Measurements from ENCODE around the gene ENOSF1. TPM values are rescaled to one million over a fixed set of nuclear protein-coding genes. Genes with fewer than 3 reads are reported as not detected.

Gene ENOSF1
- total RNA-seq, 4 donors from 2014 or later: 57.5 to 192 (median 101) TPM

GRCh38 chr18:654601-655000 lies 57.8 kb downstream of the ENOSF1 start:
- TF ChIP-seq POLR2A (IDR thresholded peaks at IDR 0.05) (no peak), CTCF (IDR thresholded peaks at IDR 0.05) (no peak)
- Histone ChIP-seq H3K27me3 (no peaks in the 10 kb centered on the region), H3K9me3 (no peaks in the 10 kb centered on the region), H3K4me1 (peaks cover 0 to 5% of the 10 kb centered on the region in 2 donors), H3K36me3 (no peaks in the 10 kb centered on the region), H3K4me3 (replicated peaks in 1 of 3) (no peak overlapping the region), H3K27ac (no peak overlapping the region)
- 96 to 97% methylated on average over 4 of the region's 4 CpGs for WGBS, 2 donors
- DNase-seq: no peak
- intact Hi-C loops (cut with DNase I): no loop called here

GRCh38 chr18:653512-653911 lies 58.9 kb downstream of the ENOSF1 start:
- Histone ChIP-seq H3K27ac (no peak overlapping the region), H3K36me3 (no peaks in the 10 kb centered on the region), H3K4me3 (replicated peaks in 1 of 3) (no peak overlapping the region), H3K9me3 (no peaks in the 10 kb centered on the region), H3K27me3 (no peaks in the 10 kb centered on the region), H3K4me1 (peaks cover 0 to 2% of the 10 kb centered on the region in 2 donors)
- no peak for TF ChIP-seq CTCF (IDR thresholded peaks at IDR 0.05)
- no peak for TF ChIP-seq POLR2A (IDR thresholded peaks at IDR 0.05)
- no peak for DNase-seq
- intact Hi-C loops (cut with DNase I): no loop called here
- WGBS, 2 donors: 87 to 93% methylated on average over 2 of the region's 2 CpGs

- TF ChIP-seq POLR2A (IDR thresholded peaks at IDR 0.05) (no peak), CTCF (IDR thresholded peaks at IDR 0.05) (no peak)
- 74 to 83% methylated on average over 4 of the region's 4 CpGs for WGBS, 2 donors
- DNase-seq: no peak
- Histone ChIP-seq H3K36me3 (no peaks in the 10 kb centered on the region), H3K4me3 (replicated peaks in 1 of 3) (no peak overlapping the region), H3K27me3 (no peaks in the 10 kb centered on the region), H3K27ac (no peak overlapping the region), H3K9me3 (no peaks in the 10 kb centered on the region), H3K4me1 (no peaks in the 10 kb centered on the region)
- intact Hi-C loops (cut with DNase I): no loop called here
Observed at GRCh38 chr18:652131-652530, 60.3 kb downstream of the ENOSF1 start.

- WGBS, 2 donors: 61 to 78% methylated on average over 6 of the region's 6 CpGs
- no peak overlapping the region for H3K27ac ChIP-seq
- no peaks in the 10 kb centered on the region for H3K27me3 ChIP-seq
- TF ChIP-seq POLR2A (IDR thresholded peaks at IDR 0.05): no peak
- no peak for TF ChIP-seq CTCF (IDR thresholded peaks at IDR 0.05)
- no peaks in the 10 kb centered on the region for H3K4me1 ChIP-seq
- H3K9me3 ChIP-seq: no peaks in the 10 kb centered on the region
- H3K36me3 ChIP-seq: no peaks in the 10 kb centered on the region
- DNase-seq: no peak
- no peak overlapping the region for H3K4me3 ChIP-seq (replicated peaks in 1 of 3)
- intact Hi-C loops (cut with DNase I): no loop called here
Observed at GRCh38 chr18:650428-650858, 62.0 kb downstream of the ENOSF1 start.

- Histone ChIP-seq H3K4me1 (no peaks in the 10 kb centered on the region), H3K27me3 (no peaks in the 10 kb centered on the region), H3K9me3 (no peaks in the 10 kb centered on the region), H3K27ac (no peak overlapping the region), H3K36me3 (no peaks in the 10 kb centered on the region), H3K4me3 (replicated peaks in 1 of 3) (no peak overlapping the region)
- intact Hi-C loops (cut with DNase I): no loop called here
- WGBS, 2 donors: 86 to 89% methylated on average over 5 of the region's 5 CpGs
- DNase-seq: no peak
- TF ChIP-seq POLR2A (IDR thresholded peaks at IDR 0.05) (no peak), CTCF (IDR thresholded peaks at IDR 0.05) (no peak)
Observed at GRCh38 chr18:649341-649740, 63.1 kb downstream of the ENOSF1 start.

Data from thyroid gland (tissue), 4 donors.